Stimulated activated CD4-positive, alpha-beta T cell treated with anti-CD3 and anti-CD28 coated beads, Interleukin-2, amount 100 ng/mL, for 48 hours (primary cell): ENCODE data around the gene PLPP3.

Experiments
- DNase-seq, 2 donors: peaks; one replicate each; pipeline ENCODE4 v3.0.0-alpha.2; 2020

Gene PLPP3

GRCh38 chr1:56493826-56494225 lies 85.5 kb downstream of the PLPP3 start:
- DNase-seq: no peak

- no peak for DNase-seq
Measured at GRCh38 chr1:56491441-56491840, 87.9 kb downstream of the PLPP3 start.

GRCh38 chr1:56490619-56491018 lies 88.7 kb downstream of the PLPP3 start:
- no peak for DNase-seq

- DNase-seq: no peak
Measured at GRCh38 chr1:56489695-56490094, 89.7 kb downstream of the PLPP3 start.

- no peak for DNase-seq
Measured at GRCh38 chr1:56484695-56485094, 94.7 kb downstream of the PLPP3 start.

- DNase-seq: no peak
Measured at GRCh38 chr1:56483104-56483503, 96.3 kb downstream of the PLPP3 start.

GRCh38 chr1:56482486-56482885 lies 96.9 kb downstream of the PLPP3 start:
- DNase-seq: no peak

GRCh38 chr1:56481140-56481694 lies 98.1 kb downstream of the PLPP3 start:
- no peak for DNase-seq

GRCh38 chr1:56478734-56479133 lies 100.6 kb downstream of the PLPP3 start:
- no peak for DNase-seq

- no peak for DNase-seq
Measured at GRCh38 chr1:56477164-56478111, 101.9 kb downstream of the PLPP3 start.

- DNase-seq: no peak
Measured at GRCh38 chr1:56473582-56474270, 105.6 kb downstream of the PLPP3 start.

GRCh38 chr1:56472860-56473259 lies 106.5 kb downstream of the PLPP3 start:
- DNase-seq: no peak

- DNase-seq: no peak
Measured at GRCh38 chr1:56469640-56470371, 109.6 kb downstream of the PLPP3 start.

GRCh38 chr1:56468518-56468917 lies 110.8 kb downstream of the PLPP3 start:
- DNase-seq: no peak

- no peak for DNase-seq
Measured at GRCh38 chr1:56466538-56466937, 112.8 kb downstream of the PLPP3 start.

GRCh38 chr1:56464294-56464693 lies 115.1 kb downstream of the PLPP3 start:
- no peak for DNase-seq

- DNase-seq: no peak
Measured at GRCh38 chr1:56463376-56463775, 116.0 kb downstream of the PLPP3 start.

- DNase-seq: no peak
Measured at GRCh38 chr1:56462209-56462608, 117.2 kb downstream of the PLPP3 start.

GRCh38 chr1:56461158-56462127 lies 117.9 kb downstream of the PLPP3 start:
- DNase-seq: no peak

GRCh38 chr1:56459260-56459659 lies 120.1 kb downstream of the PLPP3 start:
- no peak for DNase-seq

- no peak for DNase-seq
Measured at GRCh38 chr1:56457756-56458375, 121.5 kb downstream of the PLPP3 start.
